ENCODE data around the gene TMEM213. TPM values are rescaled to one million over a fixed set of nuclear protein-coding genes. Genes with fewer than 3 reads are reported as not detected.

TMEM213 gene
- total RNA-seq, 1 experiment from 2014 or later = not detected

GRCh38 chr7:138864667-138865066 lies 66.9 kb downstream of the TMEM213 start (continued):
- TF ChIP-seq TCF7L2 (IDR thresholded peaks at IDR 0.05; ENCODE audit: borderline replicate concordance, extremely low read depth, insufficient read depth, insufficient read length) = no peak

GRCh38 chr7:138865843-138866242 lies 68.0 kb downstream of the TMEM213 start:
- no peaks in the 10 kb centered on the region for H4K20me1 ChIP-seq (ENCODE audit: insufficient read depth)
- no peak overlapping the region for H3K27ac ChIP-seq (ENCODE audit: low read depth, low read length)
- peaks cover 0 to 8% of the 10 kb centered on the region in 2 experiments; a peak in 2 of 4 replicates for H3K4me1 ChIP-seq (ENCODE audit: control insufficient read depth in 1 of 2, insufficient read depth in 2 of 2, low read length in 2 of 2)
- no peaks in the 10 kb centered on the region for H3K79me2 ChIP-seq (ENCODE audit: insufficient read depth, low read length)
- intact Hi-C loops (cut with micrococcal nuclease) = loop anchor here (1.0 kb wide), 1 partner anchor 705 kb away; no protein-coding TSS in a partner anchor
- RAD21 ChIA-PET (ENCODE audit: low non-redundant PET in 1 of 2, low total read pairs in 2 of 2, uncharacterized antibody in 2 of 2, unreplicated experiment in 2 of 2) = interaction anchor here in 1 of 2 experiments (1.0 kb wide), 1 partner anchor 963 kb away, joined by 3 read pairs; no protein-coding TSS in a partner anchor
- H3K9me3 ChIP-seq (ENCODE audit: control insufficient read depth in 1 of 2, insufficient read depth in 1 of 2, low read depth in 1 of 2, low read length in 2 of 2) = no peaks in the 10 kb centered on the region
- POLR2A ChIA-PET = no interaction called here
- CTCF ChIA-PET = no interaction called here
- H3K27me3 ChIP-seq (ENCODE audit: insufficient read depth, low read length) = no peaks in the 10 kb centered on the region
- TF ChIP-seq EZH2phosphoT487 (IDR thresholded peaks at IDR 0.05; ENCODE audit: borderline replicate concordance) (no peak), CTCF (IDR thresholded peaks at IDR 0.05 in 2 of 3, conservative IDR thresholded peaks at IDR 0.05 in 1 of 3; ENCODE audit: borderline replicate concordance in 1 of 3, insufficient read depth in 1 of 3, low read depth in 2 of 3, low read length in 2 of 3) (peak in 2 of 3 experiments; percentile 48 to 55; a peak in 4 of 6 replicates), RAD21 (IDR thresholded peaks at IDR 0.05; ENCODE audit: low read depth) (peak; percentile 68)
- H3K36me3 ChIP-seq (ENCODE audit: control insufficient read depth in 1 of 2, insufficient read depth in 2 of 2, low read length in 2 of 2) = 0 out of 4 replicates have a peak, but pooled peaks cover 0 to 4% of the 10 kb centered on the region in 2 experiments
- peak; percentile 64 for ATAC-seq
- H3K4me2 ChIP-seq (ENCODE audit: low read length) = no peak overlapping the region
- DNase-seq (ENCODE audit: low read depth, low spot score) = no peak
- H2AFZ ChIP-seq (ENCODE audit: low read depth, low read length, poor library complexity, severe bottlenecking) = no peak overlapping the region
- H3K4me3 ChIP-seq (replicated peaks in 1 of 2; ENCODE audit: low read depth in 1 of 2, low read length in 2 of 2) = no peak overlapping the region
- BruUV-seq (replicated peaks) = no TSS peak
- no peak overlapping the region for H3K9ac ChIP-seq (ENCODE audit: low read length)
- no peaks in the 10 kb centered on the region for H3K9me2 ChIP-seq (ENCODE audit: insufficient read depth)

- H3K9me3 ChIP-seq (ENCODE audit: control insufficient read depth in 1 of 2, insufficient read depth in 1 of 2, low read depth in 1 of 2, low read length in 2 of 2) = no peaks in the 10 kb centered on the region
- H3K79me2 ChIP-seq (ENCODE audit: insufficient read depth, low read length) = no peaks in the 10 kb centered on the region
- H4K20me1 ChIP-seq (ENCODE audit: insufficient read depth) = no peaks in the 10 kb centered on the region
- RAD21 ChIA-PET (ENCODE audit: low non-redundant PET in 1 of 2, low total read pairs in 2 of 2, uncharacterized antibody in 2 of 2, unreplicated experiment in 2 of 2) = no interaction called here
- no TSS peak for BruUV-seq (replicated peaks)
- ATAC-seq (no peak), DNase-seq (ENCODE audit: low read depth, low spot score) (no peak)
- no peak overlapping the region for H2AFZ ChIP-seq (ENCODE audit: low read depth, low read length, poor library complexity, severe bottlenecking)
- H3K9me2 ChIP-seq (ENCODE audit: insufficient read depth) = no peaks in the 10 kb centered on the region
- POLR2A ChIA-PET = no interaction called here
- CTCF ChIA-PET = no interaction called here
- no peak overlapping the region for H3K27ac ChIP-seq (ENCODE audit: low read depth, low read length)
- H3K4me1 ChIP-seq (ENCODE audit: control insufficient read depth in 1 of 2, insufficient read depth in 2 of 2, low read length in 2 of 2) = peaks cover 0 to 8% of the 10 kb centered on the region in 2 experiments; a peak in 2 of 4 replicates
- no peak overlapping the region for H3K9ac ChIP-seq (ENCODE audit: low read length)
- no peak overlapping the region for H3K4me2 ChIP-seq (ENCODE audit: low read length)
- H3K4me3 ChIP-seq (replicated peaks in 1 of 2; ENCODE audit: low read depth in 1 of 2, low read length in 2 of 2) = no peak overlapping the region
- intact Hi-C loops (cut with micrococcal nuclease) = no loop called here
- no peaks in the 10 kb centered on the region for H3K27me3 ChIP-seq (ENCODE audit: insufficient read depth, low read length)
- H3K36me3 ChIP-seq (ENCODE audit: control insufficient read depth in 1 of 2, insufficient read depth in 2 of 2, low read length in 2 of 2) = 0 out of 4 replicates have a peak, but pooled peaks cover 0 to 4% of the 10 kb centered on the region in 2 experiments
- TF ChIP-seq RAD21 (IDR thresholded peaks at IDR 0.05; ENCODE audit: low read depth) = no peak
- no peak for TF ChIP-seq CEBPB (IDR thresholded peaks at IDR 0.05; ENCODE audit: low read depth)
- TF ChIP-seq POLR2A (IDR thresholded peaks at IDR 0.05; ENCODE audit: borderline replicate concordance, extremely low read depth, insufficient read depth, insufficient read length) = no peak
- TF ChIP-seq ATF3 (IDR thresholded peaks at IDR 0.05) = no peak
- TF ChIP-seq SIN3A (IDR thresholded peaks at IDR 0.05; ENCODE audit: low read depth) = no peak
- no peak for TF ChIP-seq CBX3 (IDR thresholded peaks at IDR 0.05; ENCODE audit: low read depth)
- no peak for TF ChIP-seq CTCF (IDR thresholded peaks at IDR 0.05 in 2 of 3, conservative IDR thresholded peaks at IDR 0.05 in 1 of 3; ENCODE audit: borderline replicate concordance in 1 of 3, insufficient read depth in 1 of 3, low read depth in 2 of 3, low read length in 2 of 3)
- TF ChIP-seq TCF7L2 (IDR thresholded peaks at IDR 0.05; ENCODE audit: borderline replicate concordance, extremely low read depth, insufficient read depth, insufficient read length) = no peak
- no peak for TF ChIP-seq EZH2 (IDR thresholded peaks at IDR 0.05)
- TF ChIP-seq SRF (IDR thresholded peaks at IDR 0.05; ENCODE audit: low read depth) = no peak
- no peak for TF ChIP-seq YY1 (IDR thresholded peaks at IDR 0.05; ENCODE audit: extremely low read depth, insufficient replicate concordance, low read depth, low read length)
- TF ChIP-seq ZFX (IDR thresholded peaks at IDR 0.05) = no peak
- no peak for TF ChIP-seq POLR2AphosphoS5 (IDR thresholded peaks at IDR 0.05; ENCODE audit: low read depth, low read length)
Measured at GRCh38 chr7:138866353-138866752, 68.6 kb downstream of the TMEM213 start.
